ENCODE data around the gene OR5T2. TPM values are rescaled to one million over a fixed set of nuclear protein-coding genes. Genes with fewer than 3 reads are reported as not detected.

Gene OR5T2
- total RNA-seq, 1 experiment from 2014 or later = not detected

DNA sequence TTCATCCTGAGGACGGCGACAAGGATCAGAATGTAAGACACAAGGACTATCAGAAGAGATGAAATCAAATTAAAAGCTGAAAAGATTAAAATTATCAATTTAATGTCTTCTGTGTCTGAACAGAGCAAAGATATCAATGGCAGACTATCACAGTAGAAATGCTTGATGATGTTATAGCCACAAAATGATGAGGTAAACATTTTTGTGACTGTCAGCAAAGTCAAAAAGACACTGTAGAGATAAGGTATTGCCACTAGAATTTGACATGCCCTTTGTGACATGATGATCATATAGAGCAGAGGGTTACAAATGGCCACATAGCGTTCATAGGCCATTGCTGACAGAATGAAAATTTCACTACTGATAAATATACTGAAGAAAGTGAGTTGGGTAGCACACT, 45.5 kb downstream of the OR5T2 start:
- no peaks in the 10 kb centered on the region for H3K27me3 ChIP-seq (ENCODE audit: insufficient read depth, low read length)
- no CpG with 5 or more reads among the region's 3 CpGs for WGBS (ENCODE audit: extremely low coverage, insufficient read length, low lambda C conversion rate)
- H2AFZ ChIP-seq (ENCODE audit: low read length) = no peak overlapping the region

More for the DNA sequence above, 45.5 kb downstream of the OR5T2 start:
- H2BK12ac ChIP-seq (ENCODE audit: insufficient read length, low read depth, low read length) = no peak overlapping the region
- Mint-ChIP-seq H3K27ac (no peak overlapping the region), H3K36me3 (ENCODE audit: insufficient read depth in 1 of 3, low read depth in 3 of 3) (peaks cover 0 to 6% (median 2%) of the 10 kb centered on the region in 3 experiments; a peak in 3 of 7 replicates), H3K4me3 (no peak overlapping the region), H3K9me3 (peaks cover 30 to 32% of the 10 kb centered on the region in 2 experiments), H3K4me1 (no peaks in the 10 kb centered on the region), H3K27me3 (ENCODE audit: low read depth) (no peaks in the 10 kb centered on the region; the same call in 1 of the 2 replicates)
- H3K9me3 ChIP-seq (ENCODE audit: control insufficient read depth, low read depth, low read length) = peaks cover 5% of the 10 kb centered on the region
- no peak overlapping the region for H3K18ac ChIP-seq (ENCODE audit: insufficient read length, low read depth, low read length)
- H2BK5ac ChIP-seq (ENCODE audit: insufficient read length, low read length) = no peak overlapping the region
- H2BK120ac ChIP-seq (ENCODE audit: low read depth, low read length, poor library complexity, severe bottlenecking) = no peak overlapping the region
- H3K79me1 ChIP-seq (ENCODE audit: insufficient read depth, low read depth, low read length, poor library complexity, severe bottlenecking) = no peaks in the 10 kb centered on the region
- no peak overlapping the region for H3K4me2 ChIP-seq (ENCODE audit: insufficient read depth, insufficient read length, low read length)
- H3K23ac ChIP-seq (ENCODE audit: insufficient read length, low read depth, low read length) = no peak overlapping the region
- no peak overlapping the region for H3K4ac ChIP-seq (ENCODE audit: low read depth, low read length)
- no peak overlapping the region for H3K56ac ChIP-seq (ENCODE audit: insufficient read length, low read depth, low read length)
- no peaks in the 10 kb centered on the region for H4K20me1 ChIP-seq (ENCODE audit: control insufficient read depth, insufficient read depth, insufficient read length)
- H3K27ac ChIP-seq (ENCODE audit: insufficient read length, low read depth, low read length) = no peak overlapping the region
- no peak for TF ChIP-seq CTCF (conservative IDR thresholded peaks at IDR 0.05)
- no peak overlapping the region for H3K14ac ChIP-seq (ENCODE audit: insufficient read depth, low read length)
- H3K23me2 ChIP-seq (ENCODE audit: insufficient read length, low read depth, low read length, poor library complexity, severe bottlenecking) = no peaks in the 10 kb centered on the region
- no peak overlapping the region for H4K91ac ChIP-seq (ENCODE audit: insufficient read length, low read depth, low read length)
- no peaks in the 10 kb centered on the region for H3K79me2 ChIP-seq (ENCODE audit: insufficient read depth, low read length)
- H3T11ph ChIP-seq (ENCODE audit: low read length) = no peak overlapping the region
- H2BK20ac ChIP-seq (ENCODE audit: low read depth, low read length, poor library complexity, severe bottlenecking) = no peak overlapping the region
- H2BK15ac ChIP-seq (ENCODE audit: low read depth, low read length) = no peak overlapping the region
- no peak overlapping the region for H4K5ac ChIP-seq (ENCODE audit: insufficient read length, low read depth, low read length)
- H2AK5ac ChIP-seq (ENCODE audit: insufficient read length, low read length) = no peak overlapping the region
- no peaks in the 10 kb centered on the region for H3K4me1 ChIP-seq (ENCODE audit: insufficient read depth, low read length)
- H3K9ac ChIP-seq (ENCODE audit: extremely low read depth, insufficient read length, low read length) = no peak overlapping the region
- no peak for DNase-seq
- H4K8ac ChIP-seq (replicated peaks; ENCODE audit: insufficient read length, low read depth, low read length) = no peak overlapping the region
